Fibroblast of lung (primary cell): ENCODE results near the gene MYMX. TPM values are rescaled to one million over a fixed set of nuclear protein-coding genes. Genes with fewer than 3 reads are reported as not detected.

Source experiments
- DNase-seq, 2 donors: peaks; one replicate each; pipeline versions ENCODE4 v3.0.0 to v3.0.0-alpha.2; 2010; ENCODE audit warnings: low read depth in 2 of 2
- H2AFZ ChIP-seq: 2 replicates; pipeline ENCODE4 v1.5.1; 2012; ENCODE audit warnings: low read length, control low read depth, inconsistent platforms
- H3K27ac ChIP-seq: 2 replicates; pipeline ENCODE4 v1.5.1; 2011; ENCODE audit warnings: low read length, control low read depth; ENCODE audit not compliant: insufficient read depth
- H3K27me3 ChIP-seq: 2 replicates; pipeline ENCODE4 v1.5.1; 2011; ENCODE audit warnings: mild to moderate bottlenecking, low read length; ENCODE audit not compliant: control insufficient read depth, insufficient read depth
- H3K36me3 ChIP-seq: 2 replicates; pipeline ENCODE4 v1.5.1; 2011; ENCODE audit warnings: low read length; ENCODE audit not compliant: control insufficient read depth, insufficient read depth
- H3K4me1 ChIP-seq: 2 replicates; pipeline ENCODE4 v1.5.1; 2011; ENCODE audit warnings: low read length; ENCODE audit not compliant: control insufficient read depth, insufficient read depth; ENCODE audit errors: extremely low read depth
- H3K4me2 ChIP-seq: 2 replicates; pipeline ENCODE4 v1.5.1; 2011; ENCODE audit warnings: low read length, control low read depth; ENCODE audit not compliant: insufficient read depth; ENCODE audit errors: extremely low read depth
- H3K4me3 ChIP-seq, 4 experiments: fragments of 200-600 bp in 1 of 4; sonication (generic) in 1 of 4; replicated peaks in 1 of 4; 2 replicates each; pipeline ENCODE4 v1.5.1; 2011 to 2016; ENCODE audit warnings: low read length in 4 of 4, low read depth in 3 of 4, mild to moderate bottlenecking in 3 of 4, control low read depth in 2 of 4, inconsistent platforms in 1 of 4, mixed read lengths in 1 of 4; ENCODE audit not compliant: insufficient read depth in 1 of 4; ENCODE audit errors: control extremely low read depth in 1 of 4
- H3K79me2 ChIP-seq: 2 replicates; pipeline ENCODE4 v1.5.1; 2012; ENCODE audit warnings: mild to moderate bottlenecking, low read length, inconsistent platforms; ENCODE audit not compliant: control insufficient read depth, insufficient read depth
- H3K9ac ChIP-seq: 2 replicates; pipeline ENCODE4 v1.5.1; 2011; ENCODE audit warnings: mild to moderate bottlenecking, low read length, control low read depth; ENCODE audit not compliant: insufficient read depth
- H3K9me3 ChIP-seq: 2 replicates; pipeline ENCODE4 v1.5.1; 2012; ENCODE audit warnings: low read depth, low read length; ENCODE audit not compliant: control insufficient read depth, insufficient read depth
- H4K20me1 ChIP-seq: 2 replicates; pipeline ENCODE4 v1.5.1; 2011; ENCODE audit warnings: low read length; ENCODE audit not compliant: control insufficient read depth, insufficient read depth; ENCODE audit errors: extremely low read depth
- CTCF ChIP-seq, 2 donors: IDR thresholded peaks in 1 of 2; conservative IDR thresholded peaks in 1 of 2; 1 replicate in 1 of 2; 2 replicates in 1 of 2; pipeline ENCODE4 v1.5.1; 2011 to 2012; ENCODE audit warnings: low read length in 2 of 2, control low read depth in 1 of 2, inconsistent platforms in 1 of 2, low read depth in 1 of 2, mild to moderate bottlenecking in 1 of 2
- EZH2 ChIP-seq: IDR thresholded peaks from 2 replicates; pipeline ENCODE4 v1.5.1; 2012; ENCODE audit warnings: low read length, control low read depth, mild to moderate bottlenecking; ENCODE audit errors: missing control alignments
- polyA plus RNA-seq, 2 donors: library from polyadenylated mRNA; depleted of rRNA in 1 of 2; stranded (reverse) in 1 of 2; unstranded in 1 of 2; fragments of >200 nt; gene quantifications; 2 replicates each; pipeline ENCODE4 v1.2.1, GENCODE V29; 2011 to 2012; ENCODE audit warnings: missing spikeins in 1 of 2
- total RNA-seq: library from RNA; depleted of rRNA; stranded (reverse); fragments of >200 nt; gene quantifications from 2 replicates; pipeline ENCODE4 v1.2.1, GENCODE V29; 2014

MYMX gene
- total and polyA plus RNA-seq, 2 donors (not counting 1 experiment from before 2014, with no cell fraction given) = not detected

GRCh38 chr6:44214307-44214706, 2.4 kb upstream of the MYMX start:
- H2AFZ ChIP-seq = no peak overlapping the region
- no peaks in the 10 kb centered on the region for H3K36me3 ChIP-seq
- H3K4me1 ChIP-seq = peaks cover 6% of the 10 kb centered on the region
- no peaks in the 10 kb centered on the region for H3K9me3 ChIP-seq
- no peak overlapping the region for H3K27ac ChIP-seq
- no peak overlapping the region for H3K4me3 ChIP-seq
- no peak for DNase-seq
- no peaks in the 10 kb centered on the region for H3K79me2 ChIP-seq
- no peaks in the 10 kb centered on the region for H3K27me3 ChIP-seq
- no peak for TF ChIP-seq EZH2
- no peak for TF ChIP-seq CTCF (conservative IDR thresholded peaks at IDR 0.05 in 1 of 2, IDR thresholded peaks at IDR 0.05 in 1 of 2; ENCODE audit: low read depth in 1 of 2, low read length in 2 of 2)
- H4K20me1 ChIP-seq = no peaks in the 10 kb centered on the region
- H3K4me2 ChIP-seq = no peak overlapping the region
- H3K9ac ChIP-seq = no peak overlapping the region

- H3K9ac ChIP-seq = no peak overlapping the region
- DNase-seq = peak; percentile 14 to 54
Measured at GRCh38 chr6:44217332-44218143, 812 bp downstream of the MYMX start.

More at GRCh38 chr6:44217332-44218143, 812 bp downstream of the MYMX start:
- no peak overlapping the region for H3K4me2 ChIP-seq
- H3K9me3 ChIP-seq = no peaks in the 10 kb centered on the region
- no peak overlapping the region for H3K27ac ChIP-seq
- H3K4me1 ChIP-seq = peaks cover 16% of the 10 kb centered on the region
- TF ChIP-seq EZH2 (no peak), CTCF (conservative IDR thresholded peaks at IDR 0.05 in 1 of 2, IDR thresholded peaks at IDR 0.05 in 1 of 2; ENCODE audit: low read depth in 1 of 2, low read length in 2 of 2) (no peak)
- H2AFZ ChIP-seq = no peak overlapping the region
- no peaks in the 10 kb centered on the region for H3K36me3 ChIP-seq
- H3K27me3 ChIP-seq = no peaks in the 10 kb centered on the region
- H3K4me3 ChIP-seq = no peak overlapping the region
- H3K79me2 ChIP-seq = no peaks in the 10 kb centered on the region
- H4K20me1 ChIP-seq = no peaks in the 10 kb centered on the region
